Stimulated activated CD4-positive, alpha-beta T cell treated with anti-CD3 and anti-CD28 coated beads, Interleukin-4, amount 100 ng/mL, for 4 hours (primary cell): ENCODE data around the gene PTGES3L.

ENCODE experiments used
- DNase-seq, 2 experiments: peaks; one replicate each; pipeline ENCODE4 v3.0.0-alpha.2; 2020

PTGES3L gene

GRCh38 chr17:42918902-42919521 is 60.9 kb downstream of the PTGES3L start:
- DNase-seq = no peak
